Stimulated activated naive CD8-positive, alpha-beta T cell treated with anti-CD3 and anti-CD28 coated beads, Interleukin-15, Interleukin-2, amounts not matched to agents 100 U/mL and 50 U/mL, for 24 hours (primary cell): Measurements from ENCODE around the gene CRIM1.

Source experiments
- ATAC-seq: fragments of 150-1000 bp; cut with Tn5 transposase; one replicate; pipeline ENCODE4 v1.10.0; 2021
- DNase-seq: peaks from one replicate; pipeline ENCODE4 v3.0.0; 2021

CRIM1 gene

GRCh38 chr2:36423619-36424120 is 68.1 kb downstream of the CRIM1 start:
- DNase-seq (no peak), ATAC-seq (no peak)

GRCh38 chr2:36425608-36426355 is 70.2 kb downstream of the CRIM1 start:
- ATAC-seq (no peak), DNase-seq (no peak)

- ATAC-seq (no peak), DNase-seq (no peak)
Measured at GRCh38 chr2:36427790-36428243, 72.2 kb downstream of the CRIM1 start.

GRCh38 chr2:36430549-36430948 is 75.0 kb downstream of the CRIM1 start:
- DNase-seq (no peak), ATAC-seq (no peak)

GRCh38 chr2:36432479-36432878 is 76.9 kb downstream of the CRIM1 start:
- ATAC-seq, result no peak

GRCh38 chr2:36433311-36434217 is 78.0 kb downstream of the CRIM1 start:
- DNase-seq, result no peak
- no peak for ATAC-seq

More at GRCh38 chr2:36432479-36432878, 76.9 kb downstream of the CRIM1 start:
- DNase-seq, result no peak

GRCh38 chr2:36438449-36438977 is 82.9 kb downstream of the CRIM1 start:
- DNase-seq (no peak), ATAC-seq (no peak)

- DNase-seq (no peak), ATAC-seq (no peak)
Measured at GRCh38 chr2:36439084-36439483, 83.5 kb downstream of the CRIM1 start.

GRCh38 chr2:36441065-36441625 is 85.6 kb downstream of the CRIM1 start:
- ATAC-seq (no peak), DNase-seq (no peak)

- DNase-seq (no peak), ATAC-seq (no peak)
Measured at GRCh38 chr2:36441816-36442215, 86.2 kb downstream of the CRIM1 start.

- DNase-seq, result no peak
- ATAC-seq, result no peak
Measured at GRCh38 chr2:36444216-36444936, 88.8 kb downstream of the CRIM1 start.

- ATAC-seq, result no peak
- DNase-seq, result no peak
Measured at GRCh38 chr2:36445185-36445866, 89.7 kb downstream of the CRIM1 start.

- DNase-seq (no peak), ATAC-seq (no peak)
Measured at GRCh38 chr2:36446294-36446693, 90.7 kb downstream of the CRIM1 start.

GRCh38 chr2:36449213-36449612 is 93.6 kb downstream of the CRIM1 start:
- DNase-seq (no peak), ATAC-seq (no peak)

GRCh38 chr2:36449943-36450392 is 94.4 kb downstream of the CRIM1 start:
- ATAC-seq, result no peak

GRCh38 chr2:36450466-36451196 is 95.1 kb downstream of the CRIM1 start:
- DNase-seq, result no peak

More at GRCh38 chr2:36449943-36450392, 94.4 kb downstream of the CRIM1 start:
- DNase-seq, result no peak

GRCh38 chr2:36451512-36451911 is 95.9 kb downstream of the CRIM1 start:
- ATAC-seq (no peak), DNase-seq (no peak)

More at GRCh38 chr2:36450466-36451196, 95.1 kb downstream of the CRIM1 start:
- ATAC-seq, result no peak

- no peak for DNase-seq
- no peak for ATAC-seq
Measured at GRCh38 chr2:36452260-36452659, 96.7 kb downstream of the CRIM1 start.

GRCh38 chr2:36453652-36454051 is 98.1 kb downstream of the CRIM1 start:
- DNase-seq (no peak), ATAC-seq (no peak)

- DNase-seq (no peak), ATAC-seq (no peak)
Measured at GRCh38 chr2:36455011-36455410, 99.4 kb downstream of the CRIM1 start.
